A549 treated with DMSO at 1 μM for 4 hours (cell line): ENCODE data around the gene MEOX1. TPM values are rescaled to one million over a fixed set of nuclear protein-coding genes. Genes with fewer than 3 reads are reported as not detected.

ENCODE experiments used
- total RNA-seq: library from RNA; stranded (reverse); fragments of 200-300 nt; extraction: Qiagen RNA extraction; gene quantifications from 5 replicates; pipeline ENCODE4 v1.2.3, GENCODE V29; 2022; ENCODE audit warnings: low read depth

MEOX1 gene
- total RNA-seq = not detected in 5 replicates

GRCh38 chr17:43661699-43662412 lies at the start of gene MEOX1:
TSS of gene MEOX1 (minus strand) at chr17:43661922. CDS start at chr17:43661534, 388 bp downstream.

Other genes starting within 250 kb of the MEOX1 start
- 41.5 to 49.2 TPM (median 45.7 TPM) in 5 replicates for gene DHX8, start 177.9 kb downstream of the MEOX1 start, total RNA-seq
- 43.0 to 50.1 TPM (median 48.1 TPM) in 5 replicates for gene ETV4, start 115.6 kb downstream of the MEOX1 start, total RNA-seq
- gene SOST, start 96.9 kb upstream of the MEOX1 start, total RNA-seq = not detected in 5 replicates
- 62.4 to 69.0 TPM (median 67.2 TPM) in 5 replicates for gene DUSP3, start 117.1 kb upstream of the MEOX1 start, total RNA-seq
- not detected in 5 replicates for gene CFAP97D1, start 118.5 kb upstream of the MEOX1 start, total RNA-seq
- 17.6 to 20.7 TPM (median 19.4 TPM) in 5 replicates for gene MPP3, start 171.2 kb upstream of the MEOX1 start, total RNA-seq
- not detected in 5 replicates for gene CD300LG, start 185.3 kb upstream of the MEOX1 start, total RNA-seq
- 1.7 to 3.2 TPM (median 2.1 TPM) in 5 replicates for gene MPP2, start 245.6 kb upstream of the MEOX1 start, total RNA-seq